ELR (cell line): ENCODE data around the gene ATG4A.

Experiments used
- DNase-seq: peaks from one replicate; pipeline ENCODE4 v3.0.0-alpha.2; 2015; ENCODE audit warnings: low read depth

ATG4A gene

DNA sequence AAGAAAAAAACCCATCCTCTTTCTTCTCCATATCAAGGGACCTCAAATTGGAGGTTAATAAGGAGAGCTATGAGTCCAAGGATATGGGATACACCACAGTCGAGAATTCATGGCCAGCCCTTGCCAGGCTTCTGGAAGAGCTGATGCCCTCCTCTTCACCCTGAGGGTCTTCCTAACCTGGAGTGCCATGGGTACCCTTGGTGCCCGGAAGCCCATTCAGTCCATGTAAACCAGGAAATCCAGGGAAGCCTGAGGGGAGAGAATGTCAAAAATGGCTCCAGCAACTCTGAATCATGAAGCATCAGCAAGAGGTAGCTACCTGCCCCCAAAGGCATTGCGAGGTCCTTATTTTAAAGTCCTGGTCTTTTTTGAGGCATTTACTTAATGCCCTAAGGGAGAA, 78.2 kb downstream of the ATG4A start:
- DNase-seq = no peak

- DNase-seq = no peak
Measured at GRCh38 chrX:108171671-108172070, 80.1 kb downstream of the ATG4A start.

DNA sequence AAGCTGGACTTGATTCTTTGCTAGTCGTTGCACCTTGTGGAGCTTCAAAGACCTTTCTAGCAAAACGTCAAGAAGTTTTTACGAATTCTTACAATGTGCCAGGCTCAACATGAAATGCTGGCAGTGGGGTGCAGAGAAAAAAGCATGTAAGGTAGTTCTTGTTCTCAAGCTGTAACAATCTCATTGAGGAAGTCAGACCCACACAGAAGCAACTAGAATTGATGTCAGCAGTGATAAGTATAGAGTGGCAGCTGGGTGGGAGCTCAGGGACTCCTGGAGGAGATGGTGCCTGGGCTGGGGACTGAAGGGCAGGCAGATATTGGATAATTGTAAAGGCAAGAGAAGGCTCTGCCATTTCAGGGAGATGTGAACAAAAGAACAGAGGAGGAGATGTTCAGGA, 82.3 kb downstream of the ATG4A start:
- DNase-seq = no peak

- no peak for DNase-seq
Measured at GRCh38 chrX:108177351-108178142, 86.0 kb downstream of the ATG4A start.

DNA sequence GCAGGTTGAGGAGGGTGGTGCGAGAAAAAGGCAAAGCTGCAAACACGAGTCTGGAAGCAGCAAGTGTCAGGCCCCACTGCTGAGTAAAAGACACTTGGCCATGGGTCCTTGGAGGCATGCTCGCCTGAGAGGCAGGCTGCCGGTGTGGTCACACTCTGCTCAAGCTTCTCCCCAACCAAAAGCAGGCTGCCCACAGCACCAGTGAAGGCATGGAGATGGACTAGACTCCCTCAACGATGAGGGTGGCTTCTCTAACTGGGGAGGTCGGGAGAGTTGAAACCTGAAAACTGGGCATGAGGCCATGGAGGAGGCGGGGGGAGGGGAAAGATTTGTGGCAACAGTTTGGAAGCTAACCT, 86.5 kb downstream of the ATG4A start:
- no peak for DNase-seq

DNA sequence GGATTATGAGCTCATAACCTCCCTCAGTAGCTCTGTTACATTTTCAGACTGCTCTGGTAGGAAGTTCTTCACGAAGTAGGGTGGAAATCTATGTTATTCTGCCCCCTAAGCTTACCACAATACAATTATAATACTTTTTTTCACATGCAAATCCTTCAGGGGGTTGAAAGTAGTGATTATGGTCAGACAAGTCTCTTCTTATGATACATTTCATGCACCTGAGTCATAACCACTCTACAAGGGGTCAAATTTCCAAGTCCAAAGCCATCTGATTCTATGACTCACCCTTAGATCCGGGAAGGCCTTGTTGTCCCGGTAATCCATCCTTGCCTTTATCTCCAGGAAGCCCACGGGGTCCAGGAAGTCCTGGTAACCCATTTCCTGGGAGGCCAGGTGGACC, 95.2 kb downstream of the ATG4A start:
- peak; percentile 87 for DNase-seq

- DNase-seq = no peak
Measured at GRCh38 chrX:108198420-108198819, 106.8 kb downstream of the ATG4A start.

- DNase-seq = no peak
Measured at GRCh38 chrX:108199041-108199440, 107.5 kb downstream of the ATG4A start.

DNA sequence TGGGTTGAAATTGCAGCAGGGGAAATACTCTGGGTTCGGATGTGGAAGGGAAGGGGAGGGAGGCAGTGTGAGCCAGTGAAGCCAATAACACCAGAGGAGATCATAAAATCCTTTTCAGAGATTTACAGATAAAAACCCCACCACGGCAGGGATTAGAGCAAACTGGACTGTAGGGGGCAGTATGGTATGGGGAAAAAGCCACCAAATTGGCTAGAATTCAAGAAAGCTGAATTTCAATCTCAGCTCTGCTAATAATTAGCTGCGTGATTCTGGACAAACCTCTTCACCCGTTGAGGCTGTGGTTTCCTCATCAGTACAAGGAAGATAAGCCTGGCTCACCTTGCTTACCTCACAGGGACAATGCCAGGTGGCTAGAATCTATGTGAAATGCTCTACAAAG, 108.1 kb downstream of the ATG4A start:
- peak; percentile 61 for DNase-seq

DNA sequence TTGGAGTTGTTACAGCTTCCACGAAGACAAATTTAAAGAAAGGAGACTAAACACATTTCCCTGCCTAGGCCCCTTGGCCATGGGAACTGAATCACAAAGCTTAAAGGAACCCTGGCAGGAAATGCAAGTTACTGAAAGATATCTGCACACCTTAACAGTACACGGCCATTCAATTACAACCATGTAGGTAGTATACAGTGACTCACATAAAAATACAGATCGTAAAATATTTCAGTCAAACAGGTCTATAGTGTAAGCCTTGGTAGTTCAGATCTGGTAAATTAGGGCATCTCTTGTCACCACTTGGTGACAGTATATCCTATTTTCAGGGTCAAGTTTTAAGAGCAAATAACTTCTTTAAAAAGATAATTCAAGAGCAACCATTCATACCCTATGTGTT, 112.0 kb downstream of the ATG4A start:
- DNase-seq = no peak
